Mucosa of gallbladder (tissue), 1 donor: Measurements from ENCODE around the gene GTF2IRD1. TPM values are rescaled to one million over a fixed set of nuclear protein-coding genes. Genes with fewer than 3 reads are reported as not detected.
"Not testable (repeated sequence)": the region's sequence is repeated elsewhere in the genome, so short reads cannot be mapped to it uniquely, and the experiment has no call there.

ENCODE experiments used
- DNase-seq: peaks from one replicate; pipeline ENCODE4 v3.0.0-alpha.2; 2020; ENCODE audit warnings: low spot score
- total RNA-seq: library from RNA; stranded (reverse); gene quantifications from one replicate; pipeline ENCODE4 v1.2.1, GENCODE V29; 2021
- donor health status: DM: no; HTN: no; CAD: no.

The GTF2IRD1 gene
- total RNA-seq, 1 donor from 2014 or later, result 28.9 TPM

- DNase-seq, result peak; percentile 76
These were observed 150.8 kb downstream of the GTF2IRD1 start for GRCh38 chr7:74604326-74605020.

GRCh38 chr7:74606101-74606908, 152.6 kb downstream of the GTF2IRD1 start:
- DNase-seq, result peak; percentile 27

- DNase-seq, result no peak
These were observed 153.3 kb downstream of the GTF2IRD1 start for GRCh38 chr7:74606909-74607510.

- DNase-seq, result peak; percentile 32
These were observed 158.5 kb downstream of the GTF2IRD1 start for GRCh38 chr7:74612015-74612829.

GRCh38 chr7:74615933-74616780, 162.5 kb downstream of the GTF2IRD1 start:
- DNase-seq, result no peak

GRCh38 chr7:74617180-74617744, 163.6 kb downstream of the GTF2IRD1 start:
- DNase-seq, result peak; percentile 14

- DNase-seq, result no peak
These were observed 165.6 kb downstream of the GTF2IRD1 start for GRCh38 chr7:74619235-74619860.

- no peak for DNase-seq
These were observed 168.6 kb downstream of the GTF2IRD1 start for GRCh38 chr7:74622228-74622749.

GRCh38 chr7:74623135-74623534, 169.4 kb downstream of the GTF2IRD1 start:
- no peak for DNase-seq

- no peak for DNase-seq
These were observed 171.7 kb downstream of the GTF2IRD1 start for GRCh38 chr7:74625446-74625845.

- peak; percentile 66 for DNase-seq
These were observed 174.1 kb downstream of the GTF2IRD1 start for GRCh38 chr7:74627661-74628411.

- no peak for DNase-seq
These were observed 178.8 kb downstream of the GTF2IRD1 start for GRCh38 chr7:74632505-74632904.

- peak; percentile 40 for DNase-seq
These were observed 179.8 kb downstream of the GTF2IRD1 start for GRCh38 chr7:74633451-74633921.

- no peak for DNase-seq
These were observed 184.0 kb downstream of the GTF2IRD1 start for GRCh38 chr7:74637745-74638144.

GRCh38 chr7:74650055-74650454, 196.3 kb downstream of the GTF2IRD1 start:
- DNase-seq, result not testable (repeated sequence)

GRCh38 chr7:74650493-74651132, 196.9 kb downstream of the GTF2IRD1 start:
- not testable (repeated sequence) for DNase-seq

GRCh38 chr7:74651133-74651504, 197.4 kb downstream of the GTF2IRD1 start:
- not testable (repeated sequence) for DNase-seq
